Measurements from ENCODE around the gene CCDC30.

DNA sequence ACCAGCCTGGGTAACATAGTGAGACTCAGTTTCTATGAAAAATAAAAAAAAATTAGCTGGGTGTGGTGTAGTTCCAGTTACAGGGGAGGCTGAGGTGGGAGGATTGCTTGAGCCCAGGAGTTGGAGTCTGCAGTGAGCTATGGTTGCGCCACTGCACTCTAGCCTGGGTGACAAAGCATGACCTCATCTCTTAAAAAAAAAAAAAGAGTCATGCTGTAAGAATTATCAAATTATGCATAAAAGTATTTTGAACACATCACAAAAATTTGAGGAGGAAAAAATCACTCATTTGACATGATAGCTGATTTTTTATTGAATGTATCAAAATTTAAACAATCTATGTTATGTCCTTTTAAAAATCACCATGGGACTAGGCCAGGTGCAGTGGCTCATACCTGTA lies 17.8 kb downstream of the CCDC30 start:
- TF ChIP-seq, protein P1, sequence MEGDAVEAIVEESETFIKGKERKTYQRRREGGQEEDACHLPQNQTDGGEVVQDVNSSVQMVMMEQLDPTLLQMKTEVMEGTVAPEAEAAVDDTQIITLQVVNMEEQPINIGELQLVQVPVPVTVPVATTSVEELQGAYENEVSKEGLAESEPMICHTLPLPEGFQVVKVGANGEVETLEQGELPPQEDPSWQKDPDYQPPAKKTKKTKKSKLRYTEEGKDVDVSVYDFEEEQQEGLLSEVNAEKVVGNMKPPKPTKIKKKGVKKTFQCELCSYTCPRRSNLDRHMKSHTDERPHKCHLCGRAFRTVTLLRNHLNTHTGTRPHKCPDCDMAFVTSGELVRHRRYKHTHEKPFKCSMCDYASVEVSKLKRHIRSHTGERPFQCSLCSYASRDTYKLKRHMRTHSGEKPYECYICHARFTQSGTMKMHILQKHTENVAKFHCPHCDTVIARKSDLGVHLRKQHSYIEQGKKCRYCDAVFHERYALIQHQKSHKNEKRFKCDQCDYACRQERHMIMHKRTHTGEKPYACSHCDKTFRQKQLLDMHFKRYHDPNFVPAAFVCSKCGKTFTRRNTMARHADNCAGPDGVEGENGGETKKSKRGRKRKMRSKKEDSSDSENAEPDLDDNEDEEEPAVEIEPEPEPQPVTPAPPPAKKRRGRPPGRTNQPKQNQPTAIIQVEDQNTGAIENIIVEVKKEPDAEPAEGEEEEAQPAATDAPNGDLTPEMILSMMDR (IDR thresholded peaks at IDR 0.05) = no peak
- TF ChIP-seq POLR2A (IDR thresholded peaks at IDR 0.05) = no peak
